Measurements from ENCODE around the gene ACVR1B.

DNA sequence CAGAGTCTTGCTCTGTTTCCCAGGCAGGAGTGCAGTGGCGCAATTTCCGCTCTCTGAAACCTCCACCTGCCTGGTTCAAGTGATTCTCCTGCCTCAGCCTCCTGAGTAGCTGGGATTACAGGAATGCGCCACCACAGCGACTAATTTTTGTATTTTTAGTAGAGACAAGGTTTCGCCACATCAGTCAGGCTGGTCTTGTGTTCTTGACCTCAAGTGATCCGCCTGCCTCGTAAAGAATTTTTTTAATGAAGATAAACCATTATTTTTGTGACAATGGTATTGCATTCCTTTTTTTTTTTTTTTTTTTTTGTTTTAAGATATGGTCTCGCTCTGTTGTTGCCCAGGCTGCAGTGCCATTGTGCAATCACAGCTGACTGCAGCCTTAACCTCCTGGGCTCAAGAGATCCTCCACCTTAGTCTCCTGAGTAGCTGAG lies 25.8 kb downstream of the ACVR1B start:
- TF ChIP-seq, protein P1, sequence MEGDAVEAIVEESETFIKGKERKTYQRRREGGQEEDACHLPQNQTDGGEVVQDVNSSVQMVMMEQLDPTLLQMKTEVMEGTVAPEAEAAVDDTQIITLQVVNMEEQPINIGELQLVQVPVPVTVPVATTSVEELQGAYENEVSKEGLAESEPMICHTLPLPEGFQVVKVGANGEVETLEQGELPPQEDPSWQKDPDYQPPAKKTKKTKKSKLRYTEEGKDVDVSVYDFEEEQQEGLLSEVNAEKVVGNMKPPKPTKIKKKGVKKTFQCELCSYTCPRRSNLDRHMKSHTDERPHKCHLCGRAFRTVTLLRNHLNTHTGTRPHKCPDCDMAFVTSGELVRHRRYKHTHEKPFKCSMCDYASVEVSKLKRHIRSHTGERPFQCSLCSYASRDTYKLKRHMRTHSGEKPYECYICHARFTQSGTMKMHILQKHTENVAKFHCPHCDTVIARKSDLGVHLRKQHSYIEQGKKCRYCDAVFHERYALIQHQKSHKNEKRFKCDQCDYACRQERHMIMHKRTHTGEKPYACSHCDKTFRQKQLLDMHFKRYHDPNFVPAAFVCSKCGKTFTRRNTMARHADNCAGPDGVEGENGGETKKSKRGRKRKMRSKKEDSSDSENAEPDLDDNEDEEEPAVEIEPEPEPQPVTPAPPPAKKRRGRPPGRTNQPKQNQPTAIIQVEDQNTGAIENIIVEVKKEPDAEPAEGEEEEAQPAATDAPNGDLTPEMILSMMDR (IDR thresholded peaks at IDR 0.05) = no peak
- TF ChIP-seq POLR2AphosphoS5 (IDR thresholded peaks at IDR 0.05) = no peak
- no peak for TF ChIP-seq EP300 (IDR thresholded peaks at IDR 0.05)
- TF ChIP-seq POLR2A (IDR thresholded peaks at IDR 0.05) = no peak
